Neuronal stem cell (in vitro differentiated cells): ENCODE results near the gene LRP1B.

Experiments used
- DNase-seq: peaks from one replicate; pipeline ENCODE4 v3.0.0-alpha.2; 2013; ENCODE audit warnings: low spot score
- H2AFZ ChIP-seq: one replicate; pipeline ENCODE4 v1.6.1; 2013; ENCODE audit warnings: mild to moderate bottlenecking, low read length, inconsistent platforms
- H2AK5ac ChIP-seq: 2 replicates; pipeline ENCODE4 v1.6.1; 2013; ENCODE audit warnings: low read depth, mild to moderate bottlenecking, inconsistent platforms, low read length, moderate library complexity, mixed read lengths
- H2BK120ac ChIP-seq: 2 replicates; pipeline ENCODE4 v1.6.1; 2013; ENCODE audit warnings: low read depth, mild to moderate bottlenecking, inconsistent platforms, low read length, moderate library complexity, mixed read lengths
- H2BK12ac ChIP-seq: one replicate; pipeline ENCODE4 v1.6.1; 2013; ENCODE audit warnings: low read length, inconsistent platforms
- H2BK15ac ChIP-seq: 2 replicates; pipeline ENCODE4 v1.6.1; 2013; ENCODE audit warnings: mild to moderate bottlenecking, low read length, inconsistent platforms, mixed read lengths
- H2BK5ac ChIP-seq: one replicate; pipeline ENCODE4 v1.6.1; 2013; ENCODE audit warnings: inconsistent platforms, mild to moderate bottlenecking, low read length, moderate library complexity
- H3K14ac ChIP-seq: one replicate; pipeline ENCODE4 v1.6.1; 2013; ENCODE audit warnings: low read length, inconsistent platforms
- H3K18ac ChIP-seq: 2 replicates; pipeline ENCODE4 v1.6.1; 2013; ENCODE audit warnings: low read length, inconsistent platforms
- H3K23ac ChIP-seq: 2 replicates; pipeline ENCODE4 v1.6.1; 2013; ENCODE audit warnings: low read depth, mild to moderate bottlenecking, mixed read lengths, low read length, inconsistent platforms; ENCODE audit not compliant: poor library complexity
- H3K27ac ChIP-seq: replicated peaks from 3 replicates; pipeline ENCODE4 v1.5.1; 2013; ENCODE audit warnings: low read length, inconsistent platforms
- H3K27me3 ChIP-seq, 3 experiments: 2 replicates each; pipeline ENCODE4 v1.6.1; 2013; ENCODE audit warnings: low read length in 3 of 3, mild to moderate bottlenecking in 2 of 3, inconsistent platforms in 1 of 3, low read depth in 1 of 3, mixed read lengths in 1 of 3, moderate library complexity in 1 of 3; ENCODE audit not compliant: control insufficient read depth in 3 of 3, insufficient read depth in 3 of 3
- H3K36me3 ChIP-seq, 2 donors: replicated peaks in 1 of 2; 2 replicates each; pipeline ENCODE4 v1.6.1; 2013; ENCODE audit warnings: low read length in 2 of 2; ENCODE audit not compliant: control insufficient read depth in 2 of 2, insufficient read depth in 2 of 2
- H3K4ac ChIP-seq: 2 replicates; pipeline ENCODE4 v1.6.1; 2013; ENCODE audit warnings: inconsistent platforms, mild to moderate bottlenecking, low read length, moderate library complexity
- H3K4me1 ChIP-seq, 2 donors: 1 replicate in 1 of 2; 2 replicates in 1 of 2; pipeline ENCODE4 v1.6.1; 2013; ENCODE audit warnings: low read length in 2 of 2, low read depth in 1 of 2; ENCODE audit not compliant: control insufficient read depth in 2 of 2, insufficient read depth in 1 of 2
- H3K4me2 ChIP-seq: one replicate; pipeline ENCODE4 v1.6.1; 2013; ENCODE audit warnings: mild to moderate bottlenecking, low read length, inconsistent platforms; ENCODE audit not compliant: insufficient read depth, poor library complexity, severe bottlenecking
- H3K4me3 ChIP-seq, 2 donors: 2 replicates each; pipeline ENCODE4 v1.5.1; 2013; ENCODE audit warnings: low read length in 2 of 2, mild to moderate bottlenecking in 2 of 2, inconsistent platforms in 1 of 2, moderate library complexity in 1 of 2
- H3K79me1 ChIP-seq: one replicate; pipeline ENCODE4 v1.6.1; 2013; ENCODE audit warnings: low read depth, mild to moderate bottlenecking, inconsistent platforms, low read length, moderate library complexity
- H3K9ac ChIP-seq: one replicate; pipeline ENCODE4 v1.6.1; 2013; ENCODE audit warnings: mild to moderate bottlenecking, low read depth, low read length, inconsistent platforms; ENCODE audit not compliant: poor library complexity
- H3K9me3 ChIP-seq, 2 donors: replicated peaks in 1 of 2; 2 replicates each; pipeline versions ENCODE3 to v1.6.1; 2013; ENCODE audit warnings: low read length in 2 of 2, mild to moderate bottlenecking in 2 of 2, inconsistent platforms in 1 of 2, low read depth in 1 of 2, mixed read lengths in 1 of 2, moderate library complexity in 1 of 2; ENCODE audit not compliant: control insufficient read depth in 2 of 2, insufficient read depth in 1 of 2
- H4K8ac ChIP-seq: one replicate; pipeline ENCODE4 v1.6.1; 2013; ENCODE audit warnings: low read depth, mild to moderate bottlenecking, inconsistent platforms, low read length, moderate library complexity
- H4K91ac ChIP-seq: one replicate; pipeline ENCODE4 v1.6.1; 2013; ENCODE audit warnings: low read length, low read depth, mild to moderate bottlenecking, inconsistent platforms; ENCODE audit not compliant: poor library complexity
- WGBS, 2 donors: extraction: QIAGEN DNeasy Blood & Tissue Kit; methylation state at CpG; one replicate each; pipeline ENCODE4 v1.1.7; 2013; ENCODE audit warnings: missing lambda C conversion rate in 2 of 2, mixed read lengths in 1 of 2; ENCODE audit not compliant: insufficient read length in 2 of 2, insufficient replicate concordance in 1 of 2; ENCODE audit errors: extremely low coverage in 2 of 2; 5-methylcytosine and 5-hydroxymethylcytosine counted together

Gene LRP1B

DNA sequence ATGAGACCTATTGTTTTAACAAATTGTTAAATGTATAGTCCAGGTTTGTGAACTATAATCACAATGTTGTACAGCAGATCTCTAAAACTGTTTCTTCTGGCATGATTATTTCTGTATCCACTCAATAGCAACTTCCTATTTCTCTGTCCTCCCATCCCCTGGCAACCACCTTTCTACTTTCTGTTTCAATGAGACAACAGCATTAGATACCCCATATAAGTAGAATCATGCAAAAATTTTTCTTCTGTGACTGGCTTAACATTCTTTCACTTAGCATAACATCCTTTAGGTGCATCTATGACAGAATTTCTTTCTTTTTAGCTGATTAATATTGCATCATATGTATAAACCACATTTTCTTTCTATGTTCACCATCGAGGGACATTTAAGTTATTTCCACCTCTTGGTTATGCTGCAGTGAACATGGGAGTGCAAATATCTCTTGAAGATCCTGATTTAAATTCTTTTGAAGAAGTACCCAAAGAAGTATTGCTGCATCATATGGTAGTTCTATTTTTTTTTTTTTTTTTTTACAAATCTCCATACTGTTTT is 713.5 kb downstream of the LRP1B start:
- no peak overlapping the region for H4K91ac ChIP-seq
- no CpG with 5 or more reads among the region's 1 CpG for WGBS, 2 donors
- no peaks in the 10 kb centered on the region for H3K79me1 ChIP-seq
- DNase-seq: no peak
- H3K27me3 ChIP-seq: no peaks in the 10 kb centered on the region
- no peak overlapping the region for H2BK5ac ChIP-seq
- no peak overlapping the region for H3K4me3 ChIP-seq
- no peak overlapping the region for H3K23ac ChIP-seq
- H2BK12ac ChIP-seq: no peak overlapping the region
- H2BK15ac ChIP-seq: no peak overlapping the region
- no peak overlapping the region for H4K8ac ChIP-seq
- no peaks in the 10 kb centered on the region for H3K4me1 ChIP-seq
- H3K4me2 ChIP-seq: no peak overlapping the region
- no peak overlapping the region for H3K14ac ChIP-seq
- no peaks in the 10 kb centered on the region for H3K36me3 ChIP-seq
- H2AK5ac ChIP-seq: no peak overlapping the region
- no peak overlapping the region for H3K27ac ChIP-seq
- no peak overlapping the region for H2BK120ac ChIP-seq
- no peaks in the 10 kb centered on the region for H3K9me3 ChIP-seq
- no peak overlapping the region for H2AFZ ChIP-seq
- no peak overlapping the region for H3K18ac ChIP-seq
- no peak overlapping the region for H3K9ac ChIP-seq
- no peak overlapping the region for H3K4ac ChIP-seq

DNA sequence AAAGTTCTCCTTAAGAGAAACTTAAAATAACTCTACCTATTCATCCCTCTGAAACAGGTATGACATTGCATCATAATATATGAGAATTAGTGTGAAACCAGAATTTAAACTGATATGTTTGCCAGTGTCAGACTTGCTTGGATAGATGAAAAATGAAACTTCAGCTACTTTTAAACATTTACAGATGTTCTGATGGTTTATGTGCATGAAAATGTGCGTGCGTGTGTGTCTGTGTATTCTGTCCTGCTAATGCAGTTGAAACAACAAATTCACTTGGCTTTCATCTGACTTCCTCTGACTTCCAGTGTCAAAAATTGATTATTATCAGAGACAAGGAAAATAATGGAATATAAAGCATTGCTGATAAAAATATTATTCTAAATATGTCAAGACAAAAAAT is 719.4 kb downstream of the LRP1B start:
- H2AK5ac ChIP-seq: no peak overlapping the region
- WGBS, 2 donors: no CpG with 5 or more reads among the region's 2 CpGs
- H3K4me2 ChIP-seq: no peak overlapping the region
- no peak overlapping the region for H3K23ac ChIP-seq
- no peak overlapping the region for H3K9ac ChIP-seq
- H4K91ac ChIP-seq: no peak overlapping the region
- no peak overlapping the region for H2BK12ac ChIP-seq
- no peak overlapping the region for H3K27ac ChIP-seq
- no peaks in the 10 kb centered on the region for H3K79me1 ChIP-seq
- H3K4me1 ChIP-seq: no peaks in the 10 kb centered on the region
- no peak overlapping the region for H2BK120ac ChIP-seq
- no peaks in the 10 kb centered on the region for H3K9me3 ChIP-seq
- no peak overlapping the region for H2BK5ac ChIP-seq
- H2BK15ac ChIP-seq: no peak overlapping the region
- no peak overlapping the region for H3K4ac ChIP-seq
- H4K8ac ChIP-seq: no peak overlapping the region
- H3K14ac ChIP-seq: no peak overlapping the region
- no peak overlapping the region for H2AFZ ChIP-seq
- no peaks in the 10 kb centered on the region for H3K36me3 ChIP-seq
- no peaks in the 10 kb centered on the region for H3K27me3 ChIP-seq
- H3K18ac ChIP-seq: no peak overlapping the region
- no peak for DNase-seq
- H3K4me3 ChIP-seq: no peak overlapping the region

DNA sequence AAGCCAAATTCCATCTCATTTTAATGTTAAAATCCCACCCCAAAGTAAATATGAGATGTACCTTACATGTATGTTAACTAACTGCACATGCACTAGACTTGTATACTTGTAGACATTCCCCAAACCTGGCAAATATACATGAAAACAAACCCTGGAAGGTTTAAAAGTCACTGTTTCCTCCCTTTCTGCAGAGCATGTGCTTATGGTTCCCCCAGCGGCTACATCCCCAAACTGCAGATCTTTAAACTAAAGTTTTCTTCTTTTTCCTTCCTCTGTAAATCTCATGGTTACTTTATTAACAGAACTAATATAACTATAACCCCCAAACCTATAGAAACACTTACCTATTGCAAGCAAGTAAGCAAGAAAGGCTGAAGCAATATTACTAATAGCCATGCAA is 731.5 kb downstream of the LRP1B start:
- no peak overlapping the region for H2BK15ac ChIP-seq
- no peaks in the 10 kb centered on the region for H3K36me3 ChIP-seq
- DNase-seq: no peak
- no peaks in the 10 kb centered on the region for H3K27me3 ChIP-seq
- no peak overlapping the region for H3K14ac ChIP-seq
- H3K4me1 ChIP-seq: no peaks in the 10 kb centered on the region
- H3K18ac ChIP-seq: no peak overlapping the region
- no peak overlapping the region for H3K4me2 ChIP-seq
- no peaks in the 10 kb centered on the region for H3K79me1 ChIP-seq
- H4K91ac ChIP-seq: no peak overlapping the region
- no peak overlapping the region for H2BK5ac ChIP-seq
- H2BK120ac ChIP-seq: no peak overlapping the region
- H3K27ac ChIP-seq: no peak overlapping the region
- peak overlapping the region; percentile 24 for H2AFZ ChIP-seq
- H2BK12ac ChIP-seq: no peak overlapping the region
- no peak overlapping the region for H4K8ac ChIP-seq
- no peak overlapping the region for H3K23ac ChIP-seq
- no CpG with 5 or more reads among the region's 1 CpG for WGBS, 2 donors
- H2AK5ac ChIP-seq: no peak overlapping the region
- H3K9ac ChIP-seq: no peak overlapping the region
- no peak overlapping the region for H3K4ac ChIP-seq
- H3K9me3 ChIP-seq: no peaks in the 10 kb centered on the region
- H3K4me3 ChIP-seq: no peak overlapping the region

DNA sequence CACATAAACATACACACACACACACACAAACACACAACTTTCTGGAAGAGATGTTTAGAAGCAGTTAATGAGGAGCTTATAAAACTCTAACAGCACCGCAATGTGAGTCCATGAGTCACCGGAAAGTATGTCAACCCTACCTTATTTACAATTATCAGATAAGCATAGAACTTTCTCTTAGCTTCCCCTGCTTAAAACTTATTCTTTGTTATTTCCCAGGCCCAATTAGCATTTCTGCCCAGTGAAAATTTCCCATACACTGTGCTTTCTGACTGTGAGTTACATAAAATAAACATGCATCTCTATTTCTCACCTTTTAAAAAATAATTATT is 737.6 kb downstream of the LRP1B start:
- no peaks in the 10 kb centered on the region for H3K4me1 ChIP-seq
- no peak overlapping the region for H3K14ac ChIP-seq
- H3K27ac ChIP-seq: no peak overlapping the region
- WGBS, 2 donors: no CpG with 5 or more reads among the region's 2 CpGs
- H4K8ac ChIP-seq: no peak overlapping the region
- no peaks in the 10 kb centered on the region for H3K36me3 ChIP-seq
- H2BK12ac ChIP-seq: no peak overlapping the region
- no peak overlapping the region for H3K4ac ChIP-seq
- H2BK15ac ChIP-seq: no peak overlapping the region
- no peak overlapping the region for H3K4me3 ChIP-seq
- H3K9ac ChIP-seq: no peak overlapping the region
- no peak overlapping the region for H4K91ac ChIP-seq
- H3K9me3 ChIP-seq: no peaks in the 10 kb centered on the region
- no peak overlapping the region for H3K23ac ChIP-seq
- no peaks in the 10 kb centered on the region for H3K27me3 ChIP-seq
- no peak overlapping the region for H3K4me2 ChIP-seq
- no peak overlapping the region for H3K18ac ChIP-seq
- peak overlapping the region; percentile 17 for H2AFZ ChIP-seq
- H2BK5ac ChIP-seq: no peak overlapping the region
- DNase-seq: no peak
- no peaks in the 10 kb centered on the region for H3K79me1 ChIP-seq
- no peak overlapping the region for H2BK120ac ChIP-seq
- no peak overlapping the region for H2AK5ac ChIP-seq
